Fibroblast of skin of back (primary cell): ENCODE results near the gene THNSL1. TPM values are rescaled to one million over a fixed set of nuclear protein-coding genes. Genes with fewer than 3 reads are reported as not detected.
"Not testable (repeated sequence)": the region's sequence is repeated elsewhere in the genome, so short reads cannot be mapped to it uniquely, and the experiment has no call there.

Experiments
- DNase-seq: peaks from one replicate; pipeline ENCODE4 v3.0.0-alpha.2; 2013
- polyA plus RNA-seq, 2 experiments: library from polyadenylated mRNA; unstranded; fragments of 120-200 nt; gene quantifications; one replicate each; pipeline ENCODE4 v1.2.1, GENCODE V29; 2013; ENCODE audit not compliant: insufficient read length in 2 of 2

Gene THNSL1
- 1.7 TPM for polyA plus RNA-seq (2013, experiment 1 of 2; ENCODE audit: insufficient read length)
- 1.9 TPM for polyA plus RNA-seq (2013, experiment 2 of 2; ENCODE audit: insufficient read length)

- DNase-seq, result peak; percentile 99
These were observed at the start of gene THNSL1 for GRCh38 chr10:25016376-25017153. TSS of gene THNSL1 (plus strand) at chr10:25016612. CDS start at chr10:25023224, 6,612 bp downstream.

GRCh38 chr10:24966962-24967481, 49.4 kb upstream of the THNSL1 start:
- DNase-seq, result no peak

GRCh38 chr10:24968349-24968748, 48.1 kb upstream of the THNSL1 start:
- no peak for DNase-seq

DNA sequence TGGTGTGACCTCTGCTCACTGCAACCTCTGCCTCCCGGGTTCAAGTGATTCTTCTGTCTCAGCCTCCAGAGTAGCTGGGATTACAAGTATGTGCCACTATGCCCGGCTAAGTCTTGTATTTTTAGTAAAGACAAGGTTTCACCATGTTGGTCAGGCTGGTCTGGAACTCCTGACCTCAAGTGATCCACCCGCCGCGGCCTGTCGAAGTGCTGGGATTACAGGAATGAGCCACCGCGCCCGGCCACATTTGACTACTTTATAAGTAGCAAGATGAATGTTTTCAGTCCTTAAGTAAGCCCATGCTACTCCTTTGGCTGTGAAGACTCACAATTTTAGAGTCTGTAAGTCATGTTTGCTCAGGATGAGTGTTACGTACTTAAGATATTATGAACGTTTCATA, 47.5 kb upstream of the THNSL1 start:
- DNase-seq, result not testable (repeated sequence)

GRCh38 chr10:24969841-24970281, 46.6 kb upstream of the THNSL1 start:
- peak; percentile 65 for DNase-seq

DNA sequence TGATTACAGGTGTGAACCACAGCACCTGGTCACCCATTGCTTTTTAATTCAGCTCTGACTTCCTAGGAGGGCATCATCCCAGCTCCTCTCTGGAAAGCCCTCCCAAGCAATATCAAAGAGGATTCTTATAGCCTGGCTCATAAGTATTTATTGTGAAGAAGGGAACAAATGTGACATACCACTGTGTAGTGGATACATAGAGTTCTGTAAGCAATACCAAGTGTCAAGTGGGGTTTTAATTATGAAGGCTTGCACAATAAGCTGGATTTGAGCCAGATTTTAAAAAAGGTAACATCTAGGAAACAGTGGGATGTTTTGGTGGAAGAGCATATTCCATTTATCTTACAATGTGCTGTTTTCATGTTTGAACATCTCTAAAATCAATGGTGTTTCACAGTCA, 45.0 kb upstream of the THNSL1 start:
- DNase-seq, result no peak

- no peak for DNase-seq
These were observed 43.2 kb upstream of the THNSL1 start for GRCh38 chr10:24973163-24973562.

GRCh38 chr10:24974976-24975375, 41.4 kb upstream of the THNSL1 start:
- DNase-seq, result peak; percentile 38

DNA sequence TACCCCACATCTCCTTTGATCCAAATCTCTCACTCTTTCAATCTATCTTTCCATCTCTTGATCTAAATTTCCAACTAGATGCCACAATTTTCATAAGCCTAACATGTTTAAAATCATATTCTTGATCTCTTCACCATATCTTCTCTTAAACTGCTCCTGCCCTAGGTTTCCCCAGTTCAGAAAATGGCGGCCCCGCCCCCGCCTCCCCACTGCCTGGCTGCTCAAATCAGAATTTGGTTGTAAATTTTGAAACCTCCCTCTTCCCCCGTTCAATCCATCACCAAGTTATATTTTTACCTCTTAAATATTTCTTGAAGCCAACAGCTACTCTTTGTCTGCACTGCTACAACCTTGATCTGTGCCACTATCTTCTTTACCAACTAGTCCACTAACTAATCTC, 36.7 kb upstream of the THNSL1 start:
- no peak for DNase-seq

GRCh38 chr10:24981161-24981710, 35.2 kb upstream of the THNSL1 start:
- no peak for DNase-seq

GRCh38 chr10:24982319-24983112, 33.9 kb upstream of the THNSL1 start:
- no peak for DNase-seq

- DNase-seq, result no peak
These were observed 33.3 kb upstream of the THNSL1 start for GRCh38 chr10:24983130-24983529.

DNA sequence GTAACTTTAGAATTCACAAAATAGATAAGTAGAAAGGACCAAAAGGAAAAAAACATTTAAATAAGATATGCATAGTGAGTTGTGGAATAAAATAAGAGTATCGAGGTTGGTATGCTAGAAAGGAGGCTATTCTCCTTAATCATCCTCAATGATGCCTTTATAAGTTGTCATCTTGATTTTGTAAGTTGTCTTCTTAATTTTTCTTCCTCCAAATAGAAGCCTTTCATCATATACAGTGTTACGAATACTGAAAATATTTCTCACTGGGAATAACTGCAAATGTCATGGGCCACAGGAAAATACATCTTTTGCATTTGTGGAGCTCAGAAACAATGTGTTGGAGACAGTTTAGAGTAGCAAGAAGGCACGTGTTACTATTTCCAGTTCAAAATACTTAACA, 32.5 kb upstream of the THNSL1 start:
- DNase-seq, result peak; percentile 27

DNA sequence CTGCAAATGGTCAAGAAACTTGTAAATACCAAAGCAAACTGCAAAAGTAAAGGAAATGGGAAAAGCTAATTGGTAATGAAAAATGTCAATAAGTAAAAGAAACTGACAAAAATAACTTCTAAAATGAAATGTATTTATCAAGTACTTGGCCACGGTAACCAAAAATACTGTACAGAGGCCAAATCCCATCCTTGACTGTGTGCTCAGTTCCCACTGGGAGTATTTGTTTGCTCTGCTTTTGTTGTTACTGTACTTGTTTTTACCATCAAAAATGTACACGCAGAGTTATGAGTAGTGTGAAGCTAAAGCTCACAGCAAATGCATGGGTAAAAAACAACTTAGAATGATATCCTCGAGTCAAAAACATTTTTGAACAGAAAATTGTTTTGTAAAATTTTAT, 31.5 kb upstream of the THNSL1 start:
- DNase-seq, result no peak

DNA sequence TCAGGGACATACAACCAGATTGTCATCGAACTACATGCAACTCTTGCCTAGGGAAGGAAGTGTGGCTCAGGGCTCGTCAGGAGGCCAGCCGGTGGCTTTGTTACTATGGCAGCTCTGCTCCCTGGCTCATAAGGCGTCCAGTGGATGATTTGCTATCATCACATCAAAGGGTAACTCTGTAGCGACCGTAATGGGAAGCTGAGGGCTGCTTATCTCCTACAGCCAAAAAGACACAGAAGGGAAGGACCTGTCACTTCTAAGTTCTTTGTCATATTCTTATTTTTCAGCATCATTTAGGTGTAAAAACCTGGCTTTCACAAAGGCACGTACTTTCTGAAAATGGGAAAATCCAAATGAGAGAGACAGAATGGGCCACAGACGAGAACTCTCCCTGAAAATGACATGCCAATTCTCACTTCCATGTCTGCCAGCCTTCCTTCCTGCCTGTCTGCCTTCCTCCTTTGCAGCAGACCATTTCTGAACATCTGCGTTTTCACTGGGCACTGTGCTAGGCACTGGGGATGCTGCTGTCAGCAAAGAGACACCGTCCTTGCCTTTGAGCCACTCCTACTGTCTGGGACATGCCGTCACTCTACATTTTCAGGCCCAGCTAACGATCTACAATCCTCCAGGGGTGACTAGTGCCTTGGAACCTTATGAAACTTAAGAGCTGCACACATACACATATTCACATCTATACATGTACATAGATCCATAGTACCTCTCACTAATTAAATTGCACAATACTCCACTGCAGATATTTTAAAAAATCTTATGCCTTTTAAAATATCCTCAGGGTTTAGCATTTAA, 27.4 kb upstream of the THNSL1 start:
- no peak for DNase-seq

DNA sequence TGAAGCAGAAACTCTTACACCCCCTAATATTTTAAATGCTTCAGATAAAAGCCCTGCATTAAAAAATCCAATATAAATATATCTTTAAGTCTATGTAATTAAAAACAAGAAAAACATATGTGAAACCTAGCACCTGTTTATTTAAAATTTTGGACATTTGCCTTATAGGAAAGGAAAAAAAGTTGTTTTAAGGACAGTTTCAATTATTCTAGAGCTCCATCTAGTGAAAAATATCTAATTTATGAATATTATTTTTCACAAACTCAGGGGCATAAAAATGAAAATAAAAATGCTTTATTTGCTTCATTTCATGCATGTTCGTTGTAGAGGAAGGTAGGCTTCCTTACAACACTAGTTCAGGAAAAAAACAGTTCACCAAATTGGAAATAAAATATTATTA, 26.5 kb upstream of the THNSL1 start:
- DNase-seq, result no peak

GRCh38 chr10:24991298-24991697, 25.1 kb upstream of the THNSL1 start:
- DNase-seq, result no peak

GRCh38 chr10:24992512-24993133, 23.8 kb upstream of the THNSL1 start:
- no peak for DNase-seq

DNA sequence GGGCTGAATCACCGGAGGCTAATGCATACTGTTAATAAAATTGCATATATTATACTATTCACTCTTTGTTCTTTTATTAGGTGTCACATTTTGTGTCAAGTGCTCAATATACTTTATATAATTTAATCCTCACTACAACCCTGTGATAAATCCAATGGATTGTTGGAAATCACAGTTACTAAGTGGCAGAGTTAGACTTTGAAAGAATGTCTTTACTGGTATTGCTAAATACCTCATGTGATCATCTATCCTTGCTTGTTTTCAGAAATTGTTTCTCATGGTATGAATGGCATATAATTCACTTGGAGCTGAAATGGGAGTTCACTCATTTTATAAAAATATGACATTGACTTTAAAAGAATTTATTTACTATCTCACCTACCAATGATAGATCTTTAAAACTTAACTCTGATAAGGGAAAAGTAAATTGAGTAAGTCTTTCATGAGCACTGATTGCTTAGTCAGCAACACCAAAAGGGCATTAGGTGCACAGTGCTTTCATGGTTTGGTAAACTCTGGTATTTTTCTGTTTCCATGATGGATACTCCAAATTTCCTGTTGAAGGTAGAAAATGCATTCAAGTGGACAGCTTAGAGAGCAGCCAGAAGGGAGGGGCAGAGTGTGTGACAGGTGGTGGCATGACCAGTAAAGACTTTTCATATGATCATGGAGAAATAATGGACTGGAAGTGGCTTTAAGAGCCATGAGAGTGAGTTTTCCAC, 23.0 kb upstream of the THNSL1 start:
- DNase-seq, result no peak

- DNase-seq, result no peak
These were observed 21.3 kb upstream of the THNSL1 start for GRCh38 chr10:24995072-24995471.

- no peak for DNase-seq
These were observed 18.4 kb upstream of the THNSL1 start for GRCh38 chr10:24998044-24998443.
